CD4-positive, alpha-beta T cell treated with Interleukin-10 for 1 hour (primary cell): ENCODE measurements around the gene CELSR1.
A peak's percentile ranks its signal among the peaks of the same experiment; 100 is the strongest.
"Not testable (repeated sequence)": the region's sequence is repeated elsewhere in the genome, so short reads cannot be mapped to it uniquely, and the experiment has no call there.

ENCODE experiments used
- DNase-seq: peaks from one replicate; pipeline ENCODE4 v3.0.0-alpha.2; 2020

CELSR1 gene

GRCh38 chr22:46415776-46416519 lies 121.5 kb downstream of the CELSR1 start:
- no peak for DNase-seq

DNA sequence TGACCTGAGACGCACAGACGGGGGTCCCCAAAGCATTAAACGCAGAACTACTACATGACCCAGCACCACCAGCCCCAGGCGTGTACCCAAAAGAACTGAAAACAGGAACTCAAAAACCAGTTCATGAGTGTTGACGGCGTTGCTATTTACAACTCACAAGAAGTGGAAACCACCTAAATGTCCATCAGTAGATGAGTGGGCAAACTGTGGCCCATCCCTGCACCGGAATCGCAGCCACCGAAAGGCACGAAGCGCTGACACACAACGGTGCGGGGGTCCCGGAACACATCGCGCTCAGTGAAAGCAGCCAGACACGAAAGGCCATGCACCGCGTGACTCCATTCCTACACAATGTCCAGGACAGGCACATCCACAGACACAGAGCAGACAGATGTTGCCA lies 122.7 kb downstream of the CELSR1 start:
- no peak for DNase-seq

DNA sequence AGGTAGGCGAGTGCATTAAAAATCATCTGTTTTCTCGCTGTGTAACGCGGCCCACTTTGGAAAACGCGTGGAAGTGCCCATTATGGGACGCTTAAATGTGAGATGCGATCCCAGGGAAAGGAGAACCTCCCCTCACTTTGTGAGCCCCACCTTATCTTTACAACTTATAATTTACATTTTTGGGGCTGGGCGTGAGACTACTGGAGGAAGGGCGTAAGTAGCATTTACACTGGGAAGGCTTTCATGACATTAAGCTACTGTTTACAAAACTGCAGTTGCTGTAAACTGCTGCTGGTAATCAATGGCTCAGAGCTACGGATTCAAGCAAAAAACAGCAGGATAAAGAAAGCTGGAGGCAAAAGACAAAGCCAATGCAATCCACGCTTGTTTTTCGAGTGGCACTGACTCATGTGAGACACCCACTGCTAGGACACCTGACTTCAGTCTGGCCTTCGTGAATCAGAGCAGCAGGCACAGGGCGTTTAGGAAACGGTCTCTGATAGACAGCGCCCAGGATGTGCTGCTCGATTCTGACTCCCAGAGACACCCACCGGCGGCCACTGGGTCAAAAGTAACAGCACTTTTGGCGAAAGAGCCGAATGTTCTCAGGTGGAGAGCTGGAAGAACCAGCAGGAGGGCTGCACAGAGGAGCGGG lies 123.6 kb downstream of the CELSR1 start:
- no peak for DNase-seq

- DNase-seq: no peak
Observed at GRCh38 chr22:46411347-46411746, 126.1 kb downstream of the CELSR1 start.

DNA sequence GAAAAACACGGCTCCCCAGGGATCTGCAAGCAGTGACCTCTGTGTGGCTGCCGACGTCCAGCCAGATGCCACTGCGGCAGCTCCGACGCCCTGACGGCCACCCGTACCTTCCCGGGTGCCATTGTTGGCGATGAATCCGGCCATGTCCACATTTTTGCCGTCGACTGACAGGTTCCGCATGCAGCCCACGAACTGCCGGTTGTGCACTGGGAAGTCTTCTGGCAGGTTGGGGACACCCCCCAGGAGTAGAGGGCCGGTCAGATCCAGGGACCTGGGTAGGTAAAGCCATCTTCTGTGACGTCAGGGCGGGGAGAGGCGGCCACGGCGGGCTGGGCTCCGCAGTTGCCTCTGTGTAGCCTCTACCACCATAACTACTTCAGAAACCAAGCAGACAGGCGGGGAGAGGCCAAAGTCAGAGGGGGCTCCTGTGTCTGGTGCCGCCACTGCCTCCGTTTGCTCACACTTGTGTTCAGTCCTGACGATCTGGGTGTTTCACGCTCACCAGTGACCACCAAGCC lies 127.1 kb downstream of the CELSR1 start:
- no peak for DNase-seq

DNA sequence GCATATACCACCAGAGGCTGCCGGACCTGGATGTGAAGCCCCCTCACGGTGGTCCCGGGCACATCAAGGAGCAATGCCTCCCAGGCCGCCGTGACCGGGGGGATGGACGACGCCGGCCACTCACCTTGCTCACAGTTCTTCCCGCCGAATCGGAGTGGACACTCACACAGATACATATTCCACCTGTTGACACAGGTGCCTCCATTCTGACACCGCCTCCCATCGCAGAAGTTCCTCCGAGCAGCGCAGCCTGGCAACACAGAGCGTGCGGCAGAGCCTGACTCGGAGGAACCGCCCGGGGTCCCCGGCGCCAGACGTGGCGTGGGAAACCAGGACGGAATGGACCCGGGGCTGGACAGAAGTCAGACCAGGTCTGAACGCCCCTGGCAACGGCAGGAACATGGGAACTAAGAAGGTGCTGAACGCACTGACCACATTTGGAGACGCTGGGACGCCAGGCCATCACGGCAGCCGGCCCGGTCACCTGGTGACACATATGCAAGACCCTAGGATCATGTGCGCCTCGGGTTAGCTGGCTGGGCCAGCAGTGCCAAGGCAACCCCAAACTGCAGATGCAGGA lies 127.7 kb downstream of the CELSR1 start:
- no peak for DNase-seq

- DNase-seq: no peak
Observed at GRCh38 chr22:46408568-46409506, 128.6 kb downstream of the CELSR1 start.

- no peak for DNase-seq
Observed at GRCh38 chr22:46407748-46408147, 129.7 kb downstream of the CELSR1 start.

DNA sequence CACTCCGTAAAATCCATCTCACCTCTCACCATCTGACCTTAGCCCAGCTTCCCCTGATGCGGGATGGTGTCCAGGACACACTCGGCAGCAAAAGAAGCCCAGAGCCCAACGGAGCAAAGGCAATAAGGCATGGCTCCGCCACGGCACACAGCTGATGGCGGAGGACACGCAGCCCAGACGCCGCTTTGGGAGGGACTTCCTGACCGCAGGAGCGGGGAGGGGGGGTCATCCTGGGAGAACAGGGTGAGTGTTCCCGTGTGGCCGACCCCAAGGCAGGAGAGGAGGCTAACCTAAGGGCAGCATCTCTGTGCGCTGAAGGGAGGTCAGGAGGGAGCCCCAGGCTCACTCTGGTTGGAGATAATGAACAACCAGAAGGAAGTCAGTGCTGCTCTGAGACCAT lies 130.6 kb downstream of the CELSR1 start:
- DNase-seq: no peak

- no peak for DNase-seq
Observed at GRCh38 chr22:46406349-46406748, 131.1 kb downstream of the CELSR1 start.

DNA sequence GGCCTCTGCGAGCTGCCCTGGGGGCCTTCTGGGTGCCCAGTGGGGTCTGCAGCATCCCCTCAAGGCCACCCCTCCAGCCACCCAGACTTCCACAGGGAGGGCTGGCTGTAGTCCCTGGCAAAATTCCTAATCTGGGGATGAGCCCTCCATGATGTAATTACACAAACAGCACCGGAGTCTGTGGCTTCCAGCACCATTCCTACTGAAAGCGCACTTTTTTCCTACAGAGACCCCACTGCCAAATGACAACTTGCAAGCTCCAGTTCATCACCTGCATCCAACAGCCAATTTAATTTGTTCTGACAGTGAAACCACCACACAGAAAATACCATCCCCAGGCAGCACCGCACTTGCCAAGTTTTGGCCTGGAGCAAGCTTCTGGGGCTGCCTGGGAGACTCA lies 131.5 kb downstream of the CELSR1 start:
- DNase-seq: no peak

DNA sequence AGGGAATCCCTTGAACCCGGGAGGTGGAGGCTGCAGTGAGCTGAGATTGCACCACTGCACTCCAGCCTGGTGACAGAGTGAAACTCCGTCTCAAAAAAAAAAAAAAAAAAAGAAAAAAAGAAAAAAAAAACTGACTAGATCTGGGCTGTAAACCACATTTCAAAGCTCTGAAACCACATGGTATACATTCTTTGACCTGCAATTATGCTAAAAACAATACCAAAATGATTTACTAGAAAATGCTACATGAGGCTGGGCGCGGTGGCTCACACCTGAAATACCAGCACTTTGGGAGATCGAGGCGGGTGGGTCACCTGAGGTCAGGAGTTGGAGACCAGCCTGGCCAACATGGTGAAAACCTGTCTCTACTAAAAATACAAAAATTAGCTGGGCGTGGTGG lies 133.5 kb downstream of the CELSR1 start:
- peak; percentile 13 for DNase-seq

DNA sequence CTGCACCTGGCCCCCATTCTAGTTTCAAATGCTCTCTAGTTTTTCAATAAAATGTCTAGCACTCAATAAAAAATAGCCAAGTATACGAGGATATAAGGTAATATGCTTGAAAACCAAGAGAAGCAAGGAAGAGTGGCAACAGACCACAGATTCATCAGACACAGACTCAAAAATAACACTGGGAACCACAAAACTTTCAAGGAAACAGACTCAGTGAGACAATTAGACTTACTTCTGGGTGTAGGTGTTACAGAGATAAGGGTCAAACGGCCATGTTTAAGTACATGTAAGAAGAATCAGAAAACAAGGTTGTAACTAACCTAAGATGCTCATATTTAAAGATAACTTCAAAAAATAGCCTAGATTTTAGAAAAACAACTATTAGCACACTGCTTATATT lies 134.9 kb downstream of the CELSR1 start:
- no peak for DNase-seq

- no peak for DNase-seq
Observed at GRCh38 chr22:46401370-46401769, 136.1 kb downstream of the CELSR1 start.

DNA sequence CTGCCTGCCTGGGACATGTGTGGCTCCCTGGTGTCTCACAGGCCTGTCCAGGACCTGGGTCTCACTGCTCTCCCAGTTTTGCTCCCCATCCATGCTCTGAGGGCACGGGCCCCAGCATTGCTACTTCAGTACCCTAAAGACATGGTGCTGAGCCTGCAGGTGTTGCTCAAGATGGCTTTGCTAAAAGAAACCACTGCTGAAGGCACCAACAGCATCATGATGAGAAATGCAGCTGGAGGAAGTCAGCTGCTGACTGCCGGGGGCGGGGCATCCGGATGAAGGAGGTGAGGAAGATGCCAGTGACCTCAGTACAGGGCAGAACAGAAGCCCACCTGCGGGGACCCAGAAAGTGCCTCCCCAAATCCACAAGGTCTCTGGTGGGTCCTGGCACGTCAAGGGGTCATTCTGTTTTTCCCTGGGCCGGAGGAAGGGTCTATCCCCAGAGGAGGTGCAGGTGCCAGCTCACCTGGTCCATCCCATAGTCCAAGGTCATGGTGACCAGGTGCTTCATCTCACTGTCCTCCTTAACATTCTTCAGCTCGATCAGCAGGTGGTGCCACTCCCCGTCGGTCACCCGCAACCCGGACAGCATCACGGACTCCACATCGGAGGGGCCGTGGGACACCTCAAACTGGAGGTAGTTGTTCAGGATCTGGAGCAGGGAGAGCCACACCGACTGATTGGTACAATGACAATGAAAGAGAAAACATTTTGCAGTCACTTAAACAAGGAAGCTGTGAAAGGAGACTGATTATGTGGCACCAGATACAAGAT lies 138.0 kb downstream of the CELSR1 start:
- no peak for DNase-seq

DNA sequence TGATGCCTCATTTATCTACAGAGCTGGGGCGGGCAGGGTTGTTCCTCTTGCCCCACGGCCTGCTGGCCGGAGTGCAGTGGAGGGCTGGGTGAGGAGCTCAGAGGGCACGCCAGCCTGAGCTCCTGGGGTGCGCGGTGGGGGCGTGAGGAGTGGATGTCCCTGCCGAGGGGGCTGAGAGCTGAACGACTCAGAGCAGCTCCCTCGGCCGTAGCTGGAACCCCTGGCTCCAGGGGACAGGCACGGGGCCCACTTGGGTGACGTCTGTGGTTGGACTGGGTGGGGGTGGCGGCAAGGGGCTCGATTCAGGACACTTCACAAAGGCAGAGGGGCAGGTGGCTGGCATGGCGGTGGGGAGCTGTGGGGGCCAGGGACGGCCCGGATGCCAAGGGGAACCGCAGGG lies 139.5 kb downstream of the CELSR1 start:
- DNase-seq: no peak

DNA sequence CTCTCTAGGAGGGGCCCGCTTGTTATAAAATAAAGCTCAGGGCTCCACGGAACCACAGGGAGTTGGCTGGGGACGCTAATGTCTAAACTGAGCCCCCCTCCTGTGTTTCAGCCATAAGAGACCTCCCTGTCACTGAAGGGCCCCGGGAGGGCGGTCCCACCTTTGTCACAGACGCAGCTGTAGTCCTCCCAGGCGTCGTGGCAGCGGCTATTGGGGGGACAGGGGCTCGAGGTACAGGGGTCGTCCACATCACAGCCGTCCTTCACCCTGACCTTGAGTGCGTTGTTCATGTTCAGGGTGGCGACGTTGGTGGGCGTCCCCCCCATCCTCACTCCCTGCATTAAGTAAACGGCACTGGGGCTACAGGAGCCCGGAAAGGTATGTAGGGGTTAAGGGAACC lies 139.9 kb downstream of the CELSR1 start:
- DNase-seq: no peak

DNA sequence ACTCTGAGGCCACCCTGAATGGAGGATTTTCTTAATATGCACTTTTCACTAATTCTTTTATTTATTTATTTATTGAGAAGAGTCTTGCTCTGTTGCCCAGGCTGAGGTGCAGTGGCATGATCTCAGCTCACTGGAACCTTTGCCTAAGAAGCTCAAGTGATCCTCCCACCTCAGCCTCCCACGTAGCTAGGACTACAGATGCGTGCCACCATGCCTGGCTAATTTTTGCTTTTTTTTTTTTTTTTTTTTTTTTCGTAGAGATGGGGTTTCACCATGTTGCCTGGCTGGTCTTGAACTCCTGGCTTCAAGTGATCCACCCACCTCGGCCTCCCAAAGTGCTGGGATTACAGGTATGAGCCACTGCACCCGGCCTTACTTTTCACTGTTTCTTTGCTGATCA lies 140.4 kb downstream of the CELSR1 start:
- DNase-seq: not testable (repeated sequence)

DNA sequence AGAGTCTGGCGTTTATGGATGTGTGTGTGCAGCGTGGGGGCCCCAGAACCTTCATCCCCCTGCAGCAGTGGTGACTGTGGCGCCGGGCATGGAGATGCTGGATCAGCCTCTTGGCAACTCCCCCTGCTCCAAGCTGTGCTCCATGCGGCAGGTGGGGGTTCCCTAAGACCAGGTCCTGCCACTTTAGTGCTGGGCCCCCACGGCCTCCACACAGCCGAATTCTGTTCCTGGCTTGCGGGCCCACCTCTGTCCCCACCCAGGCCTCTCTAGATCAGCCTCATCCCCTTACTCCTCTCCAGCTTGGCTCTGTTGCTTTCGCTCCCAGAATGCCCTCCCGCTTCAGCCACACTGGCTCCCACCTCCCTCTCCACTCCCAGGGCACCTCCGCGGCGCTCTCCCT lies 142.3 kb downstream of the CELSR1 start:
- DNase-seq: no peak

DNA sequence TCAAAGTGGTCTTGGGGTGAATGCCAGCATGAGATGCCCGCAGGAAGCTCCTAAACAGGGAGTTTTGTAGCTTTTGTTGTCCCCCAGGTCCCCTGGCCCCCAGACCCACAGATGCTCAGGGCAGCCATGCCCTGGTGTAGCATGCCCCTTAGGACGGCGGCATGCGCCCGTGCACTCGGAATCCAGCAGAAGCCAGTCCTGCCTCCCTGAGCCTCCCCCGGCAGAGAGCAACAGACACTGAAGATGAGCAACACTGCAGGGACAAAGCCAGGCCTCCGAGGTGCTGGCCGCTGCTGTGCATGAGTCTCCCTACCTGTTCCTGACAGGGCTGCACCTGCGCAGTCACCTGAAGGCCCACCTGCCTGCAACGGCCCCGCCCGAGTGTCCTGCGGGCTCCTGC lies 142.8 kb downstream of the CELSR1 start:
- no peak for DNase-seq

- no peak for DNase-seq
Observed at GRCh38 chr22:46393873-46394272, 143.5 kb downstream of the CELSR1 start.

DNA sequence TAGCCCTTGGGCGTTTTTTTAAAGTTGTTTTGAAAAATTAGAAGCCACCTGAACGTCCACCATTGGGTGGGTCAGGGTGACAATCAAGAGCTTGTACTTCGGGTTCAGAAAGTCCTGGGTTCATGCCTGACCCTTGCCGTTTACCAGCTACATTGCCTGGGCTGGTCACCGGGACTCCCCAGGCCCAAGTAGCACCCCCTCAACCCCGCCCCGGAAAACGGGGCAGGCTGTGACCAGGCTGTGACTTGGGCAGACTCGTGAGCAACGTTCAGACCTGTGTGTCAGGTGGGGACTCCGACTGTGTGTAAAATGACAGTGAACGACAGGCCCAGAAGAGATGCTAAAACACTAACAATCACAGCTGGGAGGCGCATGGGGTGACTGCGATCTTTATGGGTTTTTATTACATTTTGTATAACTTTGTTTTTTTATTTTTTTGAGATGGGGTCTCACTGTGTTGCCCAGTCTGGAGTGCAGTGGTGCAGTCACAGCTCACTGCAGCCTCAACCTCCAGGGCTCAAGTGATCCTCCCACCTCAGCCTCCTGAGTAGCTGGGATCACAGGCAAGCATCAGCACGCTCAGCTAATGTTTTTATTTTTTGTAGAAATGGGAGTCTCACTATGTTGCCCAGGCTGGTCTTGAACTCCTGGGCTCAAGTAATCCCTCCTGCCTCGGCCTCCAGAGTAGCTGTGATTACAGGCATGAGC lies 145.1 kb downstream of the CELSR1 start:
- DNase-seq: no peak
